Glutamatergic neuron (in vitro differentiated cells): ENCODE measurements around the gene RPS6KA1. TPM values are rescaled to one million over a fixed set of nuclear protein-coding genes. Genes with fewer than 3 reads are reported as not detected.

ENCODE experiments used
- DNase-seq: peaks from one replicate; pipeline ENCODE4 v3.0.0; 2022
- H3K27ac Mint-ChIP-seq: one replicate; pipeline ENCODE4 v1.8.0; 2020; ENCODE audit warnings: mild to moderate bottlenecking, mixed read lengths, inconsistent platforms; ENCODE audit not compliant: unreplicated experiment
- H3K27me3 Mint-ChIP-seq: one replicate; pipeline ENCODE4 v1.8.0; 2020; ENCODE audit warnings: mild to moderate bottlenecking, moderate library complexity, mixed read lengths, inconsistent platforms; ENCODE audit not compliant: unreplicated experiment
- H3K36me3 Mint-ChIP-seq: one replicate; pipeline ENCODE4 v1.8.0; 2020; ENCODE audit warnings: mild to moderate bottlenecking, mixed read lengths, inconsistent platforms; ENCODE audit not compliant: unreplicated experiment
- H3K4me1 Mint-ChIP-seq: one replicate; pipeline ENCODE4 v1.8.0; 2020; ENCODE audit warnings: mild to moderate bottlenecking, low read depth, mixed read lengths, inconsistent platforms; ENCODE audit not compliant: unreplicated experiment
- H3K4me3 Mint-ChIP-seq: one replicate; pipeline ENCODE4 v1.8.0; 2020; ENCODE audit warnings: mild to moderate bottlenecking, mixed read lengths, inconsistent platforms; ENCODE audit not compliant: unreplicated experiment
- H3K9me3 Mint-ChIP-seq: one replicate; pipeline ENCODE4 v1.8.0; 2020; ENCODE audit warnings: mild to moderate bottlenecking, moderate library complexity, mixed read lengths, inconsistent platforms; ENCODE audit not compliant: unreplicated experiment
- CTCF ChIP-seq: fragments of 200-600 bp; sonication (generic); IDR thresholded peaks from one replicate; pipeline ENCODE4 v1.5.0; 2021; ENCODE audit not compliant: partially characterized antibody, unreplicated experiment
- total RNA-seq: library from RNA; stranded (reverse); fragmentation: NEBNext Ultra II Directional; extraction: Animal tissue kit (Norgen Biotek cat#: 25700); gene quantifications from one replicate; pipeline ENCODE4 v1.2.1, GENCODE V29; 2021; ENCODE audit not compliant: unreplicated experiment

The RPS6KA1 gene
- total RNA-seq, 1 donor from 2014 or later = 10.8 TPM

GRCh38 chr1:26579681-26580111 lies 50.1 kb downstream of the RPS6KA1 start:
- no peaks in the 10 kb centered on the region for H3K36me3 Mint-ChIP-seq
- no peaks in the 10 kb centered on the region for H3K9me3 Mint-ChIP-seq
- TF ChIP-seq CTCF = no peak
- peaks cover 7% of the 10 kb centered on the region for H3K27me3 Mint-ChIP-seq
- H3K27ac Mint-ChIP-seq = no peak overlapping the region
- DNase-seq = no peak
- no peak overlapping the region for H3K4me3 Mint-ChIP-seq
- no peaks in the 10 kb centered on the region for H3K4me1 Mint-ChIP-seq

GRCh38 chr1:26580116-26580515 lies 50.6 kb downstream of the RPS6KA1 start:
- H3K27ac Mint-ChIP-seq = no peak overlapping the region
- no peak overlapping the region for H3K4me3 Mint-ChIP-seq
- no peak for DNase-seq
- no peaks in the 10 kb centered on the region for H3K4me1 Mint-ChIP-seq
- TF ChIP-seq CTCF = no peak
- no peaks in the 10 kb centered on the region for H3K36me3 Mint-ChIP-seq
- H3K27me3 Mint-ChIP-seq = peaks cover 7% of the 10 kb centered on the region
- H3K9me3 Mint-ChIP-seq = no peaks in the 10 kb centered on the region

GRCh38 chr1:26581287-26581651 lies 51.7 kb downstream of the RPS6KA1 start:
- TF ChIP-seq CTCF = no peak
- Mint-ChIP-seq H3K36me3 (no peaks in the 10 kb centered on the region), H3K4me1 (no peaks in the 10 kb centered on the region), H3K9me3 (no peaks in the 10 kb centered on the region), H3K4me3 (no peak overlapping the region), H3K27me3 (peaks cover 3% of the 10 kb centered on the region), H3K27ac (no peak overlapping the region)
- DNase-seq = no peak

GRCh38 chr1:26582053-26582835 lies 52.7 kb downstream of the RPS6KA1 start:
- Mint-ChIP-seq H3K4me1 (no peaks in the 10 kb centered on the region), H3K27ac (no peak overlapping the region), H3K36me3 (no peaks in the 10 kb centered on the region), H3K27me3 (peaks cover 2% of the 10 kb centered on the region), H3K4me3 (no peak overlapping the region), H3K9me3 (no peaks in the 10 kb centered on the region)
- TF ChIP-seq CTCF = no peak
- DNase-seq = no peak

GRCh38 chr1:26582836-26583460 lies 53.4 kb downstream of the RPS6KA1 start:
- Mint-ChIP-seq H3K4me3 (no peak overlapping the region), H3K27ac (no peak overlapping the region), H3K4me1 (no peaks in the 10 kb centered on the region), H3K9me3 (no peaks in the 10 kb centered on the region), H3K36me3 (no peaks in the 10 kb centered on the region), H3K27me3 (no peaks in the 10 kb centered on the region)
- DNase-seq = no peak
- no peak for TF ChIP-seq CTCF
